CD4-positive, alpha-beta T cell treated with Interleukin-1 beta for 1 hour (primary cell): ENCODE results near the gene OR2D3.
"Not testable (repeated sequence)": the region's sequence is repeated elsewhere in the genome, so short reads cannot be mapped to it uniquely, and the experiment has no call there.

ENCODE experiments used
- DNase-seq, 2 donors: peaks; one replicate each; pipeline ENCODE4 v3.0.0-alpha.2; 2020 to 2022

Gene OR2D3, protein sequence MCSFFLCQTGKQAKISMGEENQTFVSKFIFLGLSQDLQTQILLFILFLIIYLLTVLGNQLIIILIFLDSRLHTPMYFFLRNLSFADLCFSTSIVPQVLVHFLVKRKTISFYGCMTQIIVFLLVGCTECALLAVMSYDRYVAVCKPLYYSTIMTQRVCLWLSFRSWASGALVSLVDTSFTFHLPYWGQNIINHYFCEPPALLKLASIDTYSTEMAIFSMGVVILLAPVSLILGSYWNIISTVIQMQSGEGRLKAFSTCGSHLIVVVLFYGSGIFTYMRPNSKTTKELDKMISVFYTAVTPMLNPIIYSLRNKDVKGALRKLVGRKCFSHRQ

DNA sequence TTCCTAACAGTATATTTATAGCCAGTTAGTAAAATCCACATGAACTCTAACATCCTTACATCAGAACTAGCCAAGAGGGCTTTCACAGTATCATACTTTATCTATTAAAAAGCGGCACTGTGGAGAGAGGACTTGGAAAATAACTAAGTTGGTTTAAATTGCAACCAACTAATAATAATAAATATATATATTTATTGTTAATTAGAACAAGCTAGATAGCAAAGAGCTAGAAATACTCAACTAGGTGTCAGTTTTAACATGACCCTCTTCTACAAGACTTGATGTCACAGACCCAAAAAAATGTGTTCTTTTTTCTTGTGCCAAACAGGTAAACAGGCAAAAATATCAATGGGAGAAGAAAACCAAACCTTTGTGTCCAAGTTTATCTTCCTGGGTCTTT is at the start of gene OR2D3:
OR2D3 (plus strand) TSS at position 301 of the 400 bp plus-strand sequence; CDS start at position 301, 0 bp downstream.
- DNase-seq = no peak

DNA sequence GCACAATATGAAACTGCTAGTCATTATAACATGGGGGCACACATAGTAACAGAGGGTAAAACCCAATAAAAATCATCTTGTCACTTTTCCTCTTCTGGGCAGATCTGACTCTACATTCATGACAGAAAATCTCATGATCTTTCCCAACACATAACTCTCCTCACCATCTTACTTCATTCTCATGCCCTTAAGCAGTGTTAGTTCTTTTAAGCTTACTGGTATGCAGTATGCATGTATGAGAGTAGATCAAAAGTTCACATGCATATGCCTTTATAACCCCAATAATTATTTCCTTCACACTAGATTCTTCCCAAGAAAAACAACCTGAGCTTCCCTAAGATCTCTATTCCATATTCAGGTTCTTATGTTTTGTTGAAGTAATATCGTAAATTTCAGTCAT is 49.5 kb upstream of the OR2D3 start:
- no peak for DNase-seq

DNA sequence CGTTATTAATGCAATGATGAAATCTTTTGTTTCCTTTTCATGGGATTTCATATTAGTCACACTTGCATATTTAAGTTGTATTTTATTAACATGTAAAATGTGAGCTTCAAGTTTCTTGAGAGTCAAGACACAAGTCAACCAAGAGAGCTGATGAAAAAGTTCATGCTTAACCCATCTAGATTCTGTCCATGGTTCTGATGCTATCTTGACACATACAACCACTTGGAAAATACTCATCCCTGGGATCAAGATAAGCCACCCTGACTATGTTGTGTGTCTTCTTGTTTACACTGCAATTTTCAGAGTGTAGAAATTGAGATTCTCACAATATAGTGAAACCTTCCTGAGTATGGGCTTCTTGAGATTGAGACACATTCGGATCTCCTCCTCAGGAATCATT is 45.0 kb upstream of the OR2D3 start:
- no peak for DNase-seq

DNA sequence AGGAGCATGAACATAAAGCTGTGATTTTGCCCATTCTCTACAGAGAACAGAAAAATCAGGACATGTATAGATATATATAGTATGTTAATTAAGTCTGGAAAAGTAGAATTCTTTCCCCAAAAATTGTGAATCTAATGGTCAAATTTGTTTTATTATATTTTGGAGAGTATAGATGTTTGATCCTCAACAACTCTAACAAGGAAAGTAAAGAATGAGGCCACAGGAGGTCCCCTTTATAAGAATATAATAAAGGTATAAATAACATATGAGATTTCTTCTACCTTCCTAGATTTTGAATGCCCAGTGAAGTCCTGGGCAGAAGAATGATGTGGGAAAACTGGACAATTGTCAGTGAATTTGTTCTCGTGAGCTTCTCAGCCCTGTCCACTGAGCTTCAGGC is 44.5 kb upstream of the OR2D3 start, which contains the start of gene OR10A4:
OR10A4 (plus strand) TSS at position 301 of the 400 bp plus-strand sequence; CDS start at position 324, 23 bp downstream.
- no peak for DNase-seq

DNA sequence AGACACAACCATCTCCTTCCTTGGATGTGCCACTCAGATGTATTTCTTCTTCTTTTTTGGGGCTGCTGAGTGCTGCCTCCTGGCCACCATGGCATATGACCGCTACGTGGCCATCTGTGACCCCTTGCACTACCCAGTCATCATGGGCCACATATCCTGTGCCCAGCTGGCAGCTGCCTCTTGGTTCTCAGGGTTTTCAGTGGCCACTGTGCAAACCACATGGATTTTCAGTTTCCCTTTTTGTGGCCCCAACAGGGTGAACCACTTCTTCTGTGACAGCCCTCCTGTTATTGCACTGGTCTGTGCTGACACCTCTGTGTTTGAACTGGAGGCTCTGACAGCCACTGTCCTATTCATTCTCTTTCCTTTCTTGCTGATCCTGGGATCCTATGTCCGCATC is 43.9 kb upstream of the OR2D3 start:
- DNase-seq = no peak

DNA sequence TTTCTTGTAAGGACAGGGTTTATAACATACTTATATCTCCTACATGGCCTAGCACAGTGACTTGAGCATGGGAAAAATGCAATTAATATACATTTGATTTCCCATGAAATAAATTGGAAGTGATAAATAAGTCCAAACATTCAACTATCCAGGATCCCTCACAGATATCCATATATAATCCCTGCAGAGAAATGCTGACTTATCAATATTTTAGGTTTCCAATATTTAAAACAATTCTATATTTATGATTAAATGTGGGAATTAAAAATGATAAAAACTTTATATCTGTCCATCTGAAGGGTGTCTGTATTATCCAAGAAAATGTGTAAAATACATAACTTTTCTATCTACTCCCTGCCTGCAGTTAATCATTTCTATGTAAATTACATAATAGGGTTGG is 38.1 kb upstream of the OR2D3 start:
- no peak for DNase-seq

DNA sequence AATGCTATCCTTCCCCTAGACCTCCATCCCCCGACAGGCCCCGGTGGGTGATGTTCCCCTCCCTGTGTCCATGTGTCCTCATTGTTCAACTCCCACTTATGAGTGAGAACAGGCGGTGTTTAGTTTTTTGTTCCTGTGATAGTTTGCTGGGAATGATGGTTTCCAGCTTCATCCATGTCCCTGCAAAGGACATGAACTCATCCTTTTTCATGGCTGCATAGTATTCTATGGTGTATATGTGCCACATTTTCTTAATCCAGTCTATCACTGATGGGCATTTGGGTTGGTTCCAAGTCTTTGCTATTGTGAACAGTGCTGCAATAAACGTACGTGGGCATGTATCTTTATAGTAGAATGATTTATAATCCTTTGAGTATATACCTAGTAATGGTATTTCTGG is 33.1 kb upstream of the OR2D3 start:
- not testable (repeated sequence) for DNase-seq

DNA sequence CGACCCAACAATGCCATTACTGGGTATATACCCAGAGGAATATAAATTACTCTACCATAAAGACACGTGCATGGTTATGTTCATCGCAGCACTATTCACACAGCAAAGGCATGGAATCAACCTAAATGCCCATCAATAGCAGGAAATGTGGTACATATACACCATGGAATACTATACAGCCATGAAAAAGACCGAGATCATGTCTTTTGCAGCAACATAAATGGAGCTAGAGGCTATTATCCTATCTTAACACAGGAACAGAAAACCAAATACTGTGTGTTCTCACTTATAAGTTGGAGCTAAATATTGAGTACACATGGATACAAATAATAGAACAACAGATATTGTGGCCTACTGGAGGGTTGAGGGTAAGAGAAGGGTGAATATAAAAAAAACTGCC is 32.0 kb upstream of the OR2D3 start:
- DNase-seq = no peak

DNA sequence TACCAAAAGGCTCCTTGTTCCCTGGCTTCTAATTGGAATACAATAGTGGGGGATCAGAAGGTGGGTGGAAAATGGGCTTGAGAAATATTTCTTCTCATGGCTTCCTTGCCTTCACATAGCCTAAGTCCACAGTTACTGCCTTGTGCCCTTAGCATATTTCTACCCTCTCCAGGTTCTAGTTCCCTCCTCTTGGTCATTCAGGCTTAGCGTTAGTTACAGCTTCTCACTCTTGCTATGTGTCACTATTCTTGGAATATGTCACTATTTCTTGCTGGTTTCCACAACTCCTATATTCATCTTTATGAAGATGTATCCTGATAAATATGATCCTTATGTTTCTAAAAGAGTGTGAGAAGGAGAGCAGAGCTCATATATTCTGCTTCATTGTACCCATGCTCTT is 31.0 kb upstream of the OR2D3 start:
- no peak for DNase-seq

DNA sequence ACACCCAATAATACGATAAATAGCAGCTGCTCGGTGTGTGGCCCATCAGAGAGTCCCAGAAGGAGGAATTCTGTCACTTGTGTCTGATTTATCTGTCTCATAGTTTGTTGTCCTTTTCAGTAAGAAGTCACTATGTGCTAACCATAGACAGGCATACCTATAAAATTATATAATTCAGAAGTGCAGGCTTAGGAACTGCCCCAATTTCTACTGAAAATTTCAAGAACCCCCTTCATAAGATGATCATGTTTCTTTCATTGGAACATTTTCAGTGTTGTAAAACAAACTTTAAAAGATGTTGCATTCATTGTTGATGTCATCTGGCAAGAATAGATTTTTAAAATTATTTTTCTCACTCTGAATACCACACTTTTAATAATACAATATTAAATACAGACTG is 28.4 kb upstream of the OR2D3 start, which contains the start of gene OR2D2:
OR2D2 (minus strand) TSS at position 101 of the 400 bp plus-strand sequence; CDS start at position 101, 0 bp downstream.
- no peak for DNase-seq

DNA sequence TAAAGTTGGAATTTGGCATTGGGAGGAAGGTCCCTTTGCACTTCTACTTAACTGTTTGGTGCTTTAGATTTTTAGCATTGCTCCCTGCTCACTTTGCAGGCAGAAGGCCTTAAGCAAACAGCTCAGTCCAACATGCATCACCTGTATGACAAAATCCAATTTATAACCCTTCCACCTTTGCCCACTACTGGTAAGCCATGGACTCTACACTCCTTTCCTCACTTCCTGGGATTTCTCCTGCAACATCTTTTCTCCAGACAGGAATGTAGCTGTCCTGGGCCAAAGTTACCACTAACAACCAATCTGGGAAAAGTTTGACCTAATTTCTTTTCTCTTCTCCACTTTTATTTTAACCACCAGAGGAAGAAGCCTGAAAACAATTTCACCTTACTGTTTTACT is 26.7 kb upstream of the OR2D3 start:
- DNase-seq = no peak

DNA sequence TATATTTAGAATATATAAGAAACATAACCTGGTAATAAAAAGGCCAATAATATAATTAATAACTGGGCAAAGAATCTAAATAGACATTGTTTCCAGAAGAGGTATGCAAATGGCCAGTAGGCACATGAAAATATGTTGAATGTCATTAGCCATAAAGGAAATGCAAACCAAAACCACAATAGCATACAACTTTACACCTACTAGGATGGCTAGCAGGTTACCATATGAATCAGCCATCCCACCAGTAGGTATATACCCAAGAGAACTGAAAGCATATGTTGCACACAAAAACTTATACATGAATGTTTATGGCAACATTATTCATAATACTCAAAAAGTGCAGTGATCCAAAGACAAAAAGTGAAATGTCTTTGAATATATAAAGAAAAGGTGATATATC is 25.8 kb upstream of the OR2D3 start:
- no peak for DNase-seq

DNA sequence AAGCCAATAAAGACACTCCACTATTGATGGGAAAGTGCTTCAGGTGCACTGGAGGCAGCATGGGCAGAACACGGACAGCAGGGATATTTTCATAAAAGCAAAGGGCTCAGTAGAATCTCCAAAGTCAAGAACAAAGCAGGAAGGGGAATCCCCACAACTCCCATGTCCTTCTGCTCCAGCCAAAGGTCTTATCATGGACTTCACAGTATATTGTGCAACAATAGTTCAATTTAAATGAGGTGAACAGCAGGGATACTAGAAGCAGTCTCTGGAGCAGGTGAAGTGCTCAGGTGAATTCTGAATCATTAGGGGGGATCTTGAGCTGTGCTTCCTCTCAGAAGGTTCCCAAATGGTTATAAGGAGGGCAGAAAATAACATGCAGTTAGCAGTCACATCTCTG is 21.9 kb upstream of the OR2D3 start:
- DNase-seq = no peak

DNA sequence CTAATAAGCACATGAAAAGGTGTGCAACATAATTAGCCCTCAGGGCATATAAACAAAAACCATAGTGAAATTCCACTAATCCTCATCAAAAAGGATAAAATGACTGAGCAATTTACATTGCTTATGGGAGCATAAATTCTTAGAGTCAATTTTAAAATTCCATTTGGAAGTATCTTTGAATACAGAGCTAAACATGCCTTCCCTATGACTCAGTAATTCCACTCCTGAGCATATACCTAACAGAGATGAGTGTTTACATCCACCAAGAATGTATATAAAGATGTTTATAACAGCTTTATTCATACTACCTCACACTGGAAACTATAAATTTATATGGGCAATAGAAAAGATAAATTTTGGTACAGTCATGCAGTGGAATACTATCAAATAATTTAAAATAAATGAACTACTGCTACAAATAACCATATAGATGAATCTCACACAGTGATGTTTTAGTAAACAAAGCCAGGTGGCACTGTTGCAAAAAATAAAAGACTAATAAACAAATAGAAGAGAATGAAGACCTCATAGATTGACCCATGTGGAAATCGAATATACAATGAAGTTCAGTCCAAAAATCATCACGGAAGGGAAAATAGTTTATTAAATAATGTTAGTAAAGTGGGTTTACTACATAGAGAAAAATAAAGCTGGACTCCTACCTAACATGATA is 20.3 kb upstream of the OR2D3 start:
- DNase-seq = no peak

DNA sequence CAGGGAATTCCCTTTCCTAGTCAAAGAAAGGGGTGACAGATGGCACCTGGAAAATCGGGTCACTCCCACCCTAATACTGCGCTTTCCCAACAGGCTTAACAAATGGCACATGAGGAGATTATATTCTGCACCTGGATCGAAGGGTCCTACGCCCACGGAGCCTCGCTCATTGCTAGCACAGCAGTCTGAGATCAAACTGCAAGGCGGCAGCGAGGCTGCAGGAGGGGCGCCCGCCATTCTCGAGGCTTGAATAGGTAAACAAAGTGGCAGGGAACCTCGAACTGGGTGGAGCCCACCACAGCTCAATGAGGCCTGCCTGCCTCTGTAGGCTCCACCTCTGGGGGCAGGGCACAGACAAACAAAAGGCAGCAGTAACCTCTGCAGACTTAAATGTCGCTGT is 16.0 kb upstream of the OR2D3 start:
- not testable (repeated sequence) for DNase-seq

DNA sequence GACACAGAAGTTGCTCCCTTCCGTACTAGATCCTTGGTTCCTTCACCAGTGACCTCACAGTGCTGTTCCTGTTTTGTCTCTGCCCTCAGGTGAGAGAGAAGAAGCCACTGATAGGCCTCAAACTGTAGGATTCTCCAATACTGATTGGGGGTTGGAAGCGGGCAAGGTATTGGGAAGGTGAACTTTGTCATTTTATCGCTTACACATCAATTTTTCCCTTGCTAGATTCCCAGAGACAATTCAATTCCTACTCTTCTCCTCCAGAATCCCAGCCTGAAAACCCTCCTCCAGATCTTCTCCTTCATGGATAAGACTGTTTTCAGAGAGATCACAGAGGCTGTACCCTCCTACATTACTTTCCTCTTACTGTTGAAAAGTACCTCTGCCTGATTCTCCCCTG is 9.4 kb upstream of the OR2D3 start:
- DNase-seq = no peak

DNA sequence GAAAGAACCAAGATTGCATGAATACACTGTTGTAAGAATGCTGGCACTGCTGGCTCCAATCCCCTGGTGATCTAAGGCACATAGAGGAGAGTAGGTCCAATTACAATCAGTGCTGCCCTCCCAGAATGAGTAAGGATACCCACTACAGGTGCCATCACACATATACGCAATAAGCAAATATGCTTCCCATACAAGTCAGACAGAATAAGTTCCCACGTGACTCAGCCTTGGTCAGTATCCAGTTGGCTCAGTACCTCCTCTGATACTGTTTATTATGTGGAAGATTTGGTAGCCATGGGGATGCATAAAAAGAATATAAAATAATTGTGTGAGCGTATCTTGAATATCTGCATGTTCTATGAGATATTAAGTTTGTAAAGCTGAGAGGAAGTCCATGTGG is 8.9 kb upstream of the OR2D3 start:
- no peak for DNase-seq

DNA sequence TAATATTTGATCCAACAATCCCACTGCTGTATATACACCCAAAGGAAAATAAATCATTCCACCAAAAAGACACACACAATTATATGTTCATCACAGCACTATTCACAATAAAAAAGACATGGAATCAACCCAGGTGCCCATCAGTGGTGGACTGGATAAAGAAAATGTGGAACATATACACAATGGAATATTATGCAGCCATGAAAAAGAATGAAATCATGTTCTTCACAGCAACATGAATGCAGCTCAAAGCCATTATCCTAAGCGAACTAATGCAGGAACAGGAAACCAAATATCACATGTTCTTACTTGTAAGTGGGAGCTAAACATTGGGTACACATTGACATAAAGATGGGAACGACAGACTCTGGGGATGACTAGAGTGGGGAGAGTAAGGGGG is 1.1 kb upstream of the OR2D3 start:
- no peak for DNase-seq

DNA sequence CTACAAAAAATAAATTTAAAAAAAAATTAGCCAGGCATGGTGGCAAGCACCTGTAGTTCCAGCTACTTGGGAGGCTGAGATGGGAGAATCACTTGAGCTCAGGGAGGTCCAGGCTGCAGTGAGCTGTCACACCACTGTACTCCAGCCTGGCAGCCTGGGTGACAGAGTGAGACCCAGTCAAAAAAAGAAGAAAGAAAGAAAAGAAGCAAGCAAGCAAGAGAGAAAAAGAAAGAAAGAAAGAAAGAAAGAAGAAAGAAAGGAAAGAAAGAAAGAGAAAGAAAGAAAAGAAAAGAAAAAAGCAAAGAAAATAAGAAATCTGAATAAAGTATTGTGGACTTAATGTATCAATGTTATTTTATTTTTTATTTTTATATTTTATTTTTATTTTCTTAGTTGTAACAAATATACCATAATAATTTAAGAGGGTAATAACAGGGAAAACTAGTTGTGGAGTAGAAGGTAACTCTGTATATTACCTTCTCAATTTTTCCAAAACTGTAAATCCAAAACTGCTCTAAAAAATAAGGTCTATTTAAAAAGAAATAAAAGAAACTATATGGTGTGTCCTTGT is 4.3 kb downstream of the OR2D3 start:
- DNase-seq = no peak

DNA sequence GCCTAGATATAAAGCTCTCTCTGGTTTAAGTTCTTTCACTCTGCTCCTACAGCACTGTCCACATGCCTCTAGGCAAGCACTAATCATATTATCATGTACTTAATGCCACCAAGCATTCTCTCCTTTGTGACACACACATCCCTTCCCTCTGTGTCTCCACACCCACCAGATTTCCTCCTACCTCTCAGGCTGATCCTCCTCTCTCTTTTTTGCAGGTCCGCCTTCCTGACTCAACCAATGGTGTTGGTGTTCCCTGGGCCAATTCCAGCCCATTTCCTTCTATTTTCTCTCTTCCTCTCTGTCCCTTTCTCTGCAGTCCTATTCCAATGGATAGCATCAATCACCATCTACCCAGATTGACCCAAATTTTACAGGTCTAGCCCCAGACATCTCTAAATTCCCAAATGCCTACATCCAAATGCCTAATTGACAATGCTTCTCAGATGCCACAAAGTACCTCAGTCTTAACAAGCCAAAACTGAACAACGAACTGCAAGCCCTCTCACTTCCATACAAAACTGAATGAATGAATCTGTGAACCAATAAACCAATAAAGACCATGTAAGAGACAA is 4.9 kb downstream of the OR2D3 start:
- DNase-seq = no peak

DNA sequence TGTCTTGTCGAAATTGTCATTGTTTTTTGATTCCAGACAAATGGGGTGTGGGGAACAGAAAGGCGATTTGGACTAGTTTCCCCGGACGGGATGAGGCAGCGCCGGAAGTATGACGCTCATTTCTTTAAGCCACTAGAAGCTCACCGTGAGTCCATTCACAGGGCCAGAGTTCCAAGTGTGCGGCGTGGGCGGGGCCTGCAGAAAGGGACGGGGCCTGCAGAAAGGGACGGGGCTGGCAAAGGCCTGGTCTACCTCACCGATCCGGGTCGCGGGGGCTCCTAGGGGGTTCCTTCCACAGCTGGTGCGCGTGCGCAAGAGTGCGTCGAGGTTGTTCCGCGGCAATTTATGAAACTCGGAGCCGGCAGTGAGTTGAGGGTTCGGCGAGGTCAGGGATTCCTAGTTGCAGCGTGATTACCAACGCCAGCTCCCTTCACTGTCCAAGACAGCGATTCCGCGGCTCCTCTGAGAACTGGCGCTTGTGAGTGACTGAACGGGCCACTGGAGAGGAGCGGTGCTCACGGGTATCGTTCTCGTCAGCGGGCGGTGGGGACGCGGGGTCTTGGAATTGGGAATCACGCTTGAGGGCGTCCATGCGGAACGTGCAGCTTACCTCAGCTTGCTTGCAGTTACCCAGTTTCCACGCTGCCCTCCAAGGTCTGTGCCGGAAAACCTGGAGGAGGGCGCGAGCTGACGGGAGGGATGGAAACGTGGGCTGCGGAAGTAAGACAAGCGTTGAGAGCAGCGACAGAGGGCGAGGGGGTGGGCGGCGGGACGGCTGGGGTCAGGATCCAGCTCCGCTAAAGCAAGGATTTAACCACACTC is 5.6 kb downstream of the OR2D3 start, which contains the start of gene ZNF215:
ZNF215 (plus strand) TSS at position 219 of the 822 bp plus-strand sequence. CDS start 5,847 bp downstream, outside the sequence.
- DNase-seq = peak in 1 of 2 donors; percentile 59

DNA sequence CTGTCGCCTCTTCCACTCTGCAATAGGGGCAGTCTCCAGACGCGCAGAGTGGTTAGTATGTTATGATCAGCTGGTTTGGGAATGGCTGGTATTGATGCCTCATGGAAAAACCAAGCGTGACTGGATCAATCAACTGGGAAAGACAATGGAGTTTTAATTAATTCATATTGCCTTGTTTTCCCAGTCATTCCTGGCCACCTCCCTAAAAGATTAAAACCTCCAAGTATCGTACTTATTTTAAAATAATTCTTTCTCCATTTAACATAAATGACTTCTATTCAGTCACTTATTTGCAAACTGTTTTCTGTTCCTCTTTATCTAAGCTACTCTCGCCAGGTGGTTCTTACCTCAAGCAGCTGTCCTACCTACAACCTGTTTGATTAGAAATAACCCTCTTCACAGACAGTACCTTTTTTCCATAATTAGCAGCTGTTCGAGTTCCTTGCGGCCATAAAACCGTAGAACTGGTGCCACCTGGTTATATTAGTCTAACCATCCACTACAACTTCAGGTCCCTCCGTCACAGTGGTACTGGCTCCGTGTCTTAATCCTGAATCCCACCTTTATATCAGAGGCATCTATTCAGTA is 6.3 kb downstream of the OR2D3 start:
- DNase-seq = peak in 1 of 2 donors; percentile 0
